HG03135 (cell line): ENCODE measurements around the gene TNFRSF14.
"Not testable (repeated sequence)": the region's sequence is repeated elsewhere in the genome, so short reads cannot be mapped to it uniquely, and the experiment has no call there.

Source experiments
- ATAC-seq: cut with Tn5 transposase; IDR thresholded peaks from one replicate; pipeline ENCODE4 v1.9.1; 2021; ENCODE audit warnings: mild to moderate bottlenecking, moderate library complexity; ENCODE audit not compliant: unreplicated experiment

Gene TNFRSF14

GRCh38 chr1:2566101-2567045, 10.2 kb downstream of the TNFRSF14 start:
- ATAC-seq: no peak

- no peak for ATAC-seq
Measured at GRCh38 chr1:2567083-2567679, 11.0 kb downstream of the TNFRSF14 start.

- ATAC-seq: not testable (repeated sequence)
Measured at GRCh38 chr1:2568187-2568816, 12.1 kb downstream of the TNFRSF14 start.

- no peak for ATAC-seq
Measured at GRCh38 chr1:2569060-2569459, 12.9 kb downstream of the TNFRSF14 start.

GRCh38 chr1:2569703-2570102, 13.5 kb downstream of the TNFRSF14 start:
- not testable (repeated sequence) for ATAC-seq

GRCh38 chr1:2570332-2570731, 14.2 kb downstream of the TNFRSF14 start:
- no peak for ATAC-seq

GRCh38 chr1:2571348-2571747, 15.2 kb downstream of the TNFRSF14 start:
- ATAC-seq: no peak

GRCh38 chr1:2573250-2573920, 17.2 kb downstream of the TNFRSF14 start:
- ATAC-seq: no peak

- no peak for ATAC-seq
Measured at GRCh38 chr1:2574350-2574749, 18.2 kb downstream of the TNFRSF14 start.

GRCh38 chr1:2575801-2576663, 19.9 kb downstream of the TNFRSF14 start:
- no peak for ATAC-seq

- peak; percentile 45 for ATAC-seq
Measured at GRCh38 chr1:2577565-2578075, 21.4 kb downstream of the TNFRSF14 start.

GRCh38 chr1:2578758-2579118, 22.6 kb downstream of the TNFRSF14 start:
- ATAC-seq: no peak

GRCh38 chr1:2580691-2581090, 24.5 kb downstream of the TNFRSF14 start:
- ATAC-seq: no peak

- ATAC-seq: no peak
Measured at GRCh38 chr1:2582391-2582790, 26.2 kb downstream of the TNFRSF14 start.

- ATAC-seq: no peak
Measured at GRCh38 chr1:2583331-2583791, 27.2 kb downstream of the TNFRSF14 start.

- no peak for ATAC-seq
Measured at GRCh38 chr1:2583871-2584351, 27.7 kb downstream of the TNFRSF14 start.

GRCh38 chr1:2584686-2585317, 28.6 kb downstream of the TNFRSF14 start:
- no peak for ATAC-seq

GRCh38 chr1:2585318-2586092, 29.3 kb downstream of the TNFRSF14 start:
- peak; percentile 33 for ATAC-seq
